ENCODE results near the gene WNT8A.

Gene WNT8A

GRCh38 chr5:138092301-138092700 is 8.5 kb downstream of the WNT8A start:
- DNase-seq = no peak

DNA sequence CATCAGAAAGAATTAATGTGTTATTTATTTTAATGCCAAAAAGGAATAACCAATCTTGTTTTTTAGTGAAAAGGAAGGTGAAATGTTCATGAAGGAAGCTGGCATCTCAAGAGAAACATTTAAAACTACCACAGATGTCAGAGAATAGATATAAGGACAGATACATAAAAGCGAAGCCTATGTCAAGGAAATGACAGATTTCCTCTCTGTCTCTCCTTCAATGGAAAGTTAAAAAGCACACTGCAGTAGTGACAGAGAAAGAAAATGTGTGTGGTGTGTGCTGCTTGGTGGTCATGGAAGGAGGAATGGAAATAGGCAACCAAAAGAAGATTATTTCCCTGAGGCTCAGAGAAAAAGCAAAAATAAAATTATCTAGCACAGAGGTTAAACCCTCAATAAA is 9.2 kb downstream of the WNT8A start:
- no peak for DNase-seq

DNA sequence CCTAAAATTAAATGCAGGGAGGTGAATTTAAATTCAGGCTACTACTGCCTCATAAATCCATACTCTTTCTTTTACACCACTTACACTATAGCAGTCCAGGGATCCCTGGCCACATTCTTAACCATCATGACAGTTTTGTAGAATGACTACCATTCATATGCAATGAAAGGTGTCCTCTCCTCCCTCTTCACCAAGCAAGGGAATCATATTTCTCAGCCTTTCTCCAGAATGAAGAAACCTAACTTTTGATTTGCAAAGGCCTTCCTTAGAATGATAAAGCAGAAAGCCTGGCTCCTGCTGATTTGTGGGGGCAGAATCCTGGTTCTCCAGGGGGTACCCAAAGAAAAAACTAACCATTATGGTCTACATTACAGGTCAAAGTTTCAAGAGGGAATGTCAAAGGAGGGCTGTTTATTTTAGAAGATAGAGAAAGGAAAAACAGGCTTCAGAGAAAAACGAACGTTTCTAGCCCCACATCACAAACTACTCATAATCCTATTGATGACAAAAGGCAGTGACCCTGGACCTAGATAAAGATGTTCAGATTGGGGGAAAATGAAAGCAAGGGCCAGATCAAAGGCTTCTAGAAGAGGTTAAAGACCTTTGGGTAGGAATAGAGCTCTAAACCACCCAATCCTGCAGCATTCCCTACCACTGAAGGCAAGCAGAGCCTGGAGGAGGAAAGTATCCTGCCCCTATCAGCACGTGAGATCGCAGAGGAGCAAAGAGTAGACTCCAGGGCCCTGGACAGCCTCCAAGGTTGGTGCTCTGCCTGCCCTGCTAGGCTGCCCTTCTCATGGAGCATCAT is 11.5 kb downstream of the WNT8A start:
- DNase-seq = no peak

DNA sequence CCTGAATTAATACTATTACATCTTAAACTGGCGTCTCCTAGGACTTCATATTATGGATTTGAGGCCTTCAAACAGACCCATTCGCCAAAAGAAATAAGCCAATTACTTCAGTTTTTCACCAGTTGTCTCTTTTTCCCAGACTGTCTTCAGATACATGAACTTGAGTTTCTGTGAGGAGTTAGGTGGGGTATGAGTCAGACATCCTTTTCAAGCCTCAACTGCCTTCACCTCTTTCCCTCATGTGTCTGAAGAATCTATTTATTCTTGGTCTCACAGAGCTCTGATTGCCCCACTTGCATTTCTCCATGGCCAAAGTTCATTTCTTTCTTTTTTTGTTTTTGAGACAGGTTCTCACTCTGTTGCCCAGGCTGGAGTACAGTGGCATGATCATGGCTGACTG is 12.5 kb downstream of the WNT8A start:
- DNase-seq = no peak

DNA sequence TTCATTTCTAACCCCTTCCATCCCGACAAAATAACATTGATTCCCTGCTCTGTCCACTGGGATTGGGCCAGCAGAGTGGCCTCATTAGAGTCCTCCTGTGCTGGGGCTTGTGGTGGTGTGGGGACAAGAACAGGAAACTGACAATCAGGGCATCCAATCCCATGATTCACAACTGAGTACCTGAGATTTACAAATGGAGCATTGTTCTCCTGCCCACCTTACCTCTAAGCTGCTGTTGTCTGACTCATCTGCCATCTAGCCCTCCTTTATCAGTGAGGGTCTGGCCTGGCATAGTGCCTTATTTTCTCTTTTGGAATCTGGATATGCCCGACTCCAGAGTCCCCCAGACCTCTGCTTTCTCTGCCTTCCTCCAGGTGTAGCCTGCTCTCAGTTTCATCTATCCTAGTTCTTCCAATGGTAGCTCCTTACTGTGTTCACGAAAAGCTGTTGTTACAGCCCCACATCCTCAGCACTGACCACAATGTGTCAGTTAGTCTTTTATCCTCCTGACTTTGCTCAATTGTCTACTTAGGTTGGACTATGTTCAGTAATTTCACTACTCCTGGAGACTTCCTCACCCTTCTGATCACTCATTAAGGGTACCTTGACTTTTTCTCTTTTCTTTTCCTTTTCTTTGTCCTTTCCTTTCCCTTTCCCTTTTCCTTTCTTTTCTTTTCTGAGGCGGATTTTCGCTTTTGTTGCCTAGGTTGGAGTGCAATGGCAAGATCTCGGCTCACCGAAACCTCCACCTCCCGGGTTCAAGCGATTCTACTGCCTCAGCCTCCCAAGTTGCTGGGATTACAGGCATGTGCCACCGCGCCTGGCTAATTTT is 13.4 kb downstream of the WNT8A start:
- no peak for DNase-seq

GRCh38 chr5:138102454-138103318 is 18.9 kb downstream of the WNT8A start:
- no peak for DNase-seq

DNA sequence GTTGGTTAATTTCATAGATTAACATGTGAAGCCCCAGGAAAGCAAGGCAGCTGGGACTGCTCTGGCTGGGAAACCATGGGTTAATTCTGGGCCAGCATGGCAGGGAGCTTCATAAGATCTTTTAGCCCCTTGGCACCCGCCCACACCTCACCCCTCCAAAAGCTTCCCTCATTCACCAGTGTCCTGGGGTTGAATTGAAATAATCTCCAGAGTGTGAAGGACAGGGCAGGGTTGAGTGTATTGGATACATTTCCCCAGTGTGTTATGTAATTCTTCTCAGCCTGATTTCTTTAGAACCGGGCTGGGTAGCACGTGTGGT is 19.4 kb downstream of the WNT8A start:
- DNase-seq = no peak

GRCh38 chr5:138105709-138106108 is 21.9 kb downstream of the WNT8A start:
- DNase-seq = no peak

DNA sequence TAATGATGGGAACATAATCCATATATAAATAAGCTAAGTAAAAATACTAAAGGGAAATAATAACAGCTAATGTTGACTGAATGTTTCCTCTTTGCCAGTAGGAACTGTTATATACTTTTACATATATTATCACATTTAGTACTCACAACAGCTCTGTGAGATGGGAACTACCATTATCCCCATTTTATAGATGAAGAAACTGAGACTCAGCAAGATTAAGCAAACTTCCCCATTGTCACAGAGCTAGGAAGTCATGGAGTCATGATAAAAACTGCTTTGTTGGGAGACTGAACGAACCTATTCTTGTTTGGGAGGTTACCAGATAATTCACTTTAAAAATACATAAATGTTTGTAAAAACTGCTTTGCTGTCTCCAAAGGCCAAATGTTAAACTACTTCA is 23.4 kb downstream of the WNT8A start:
- DNase-seq = no peak

- DNase-seq = no peak
Observed at GRCh38 chr5:138109463-138110265, 25.8 kb downstream of the WNT8A start.

DNA sequence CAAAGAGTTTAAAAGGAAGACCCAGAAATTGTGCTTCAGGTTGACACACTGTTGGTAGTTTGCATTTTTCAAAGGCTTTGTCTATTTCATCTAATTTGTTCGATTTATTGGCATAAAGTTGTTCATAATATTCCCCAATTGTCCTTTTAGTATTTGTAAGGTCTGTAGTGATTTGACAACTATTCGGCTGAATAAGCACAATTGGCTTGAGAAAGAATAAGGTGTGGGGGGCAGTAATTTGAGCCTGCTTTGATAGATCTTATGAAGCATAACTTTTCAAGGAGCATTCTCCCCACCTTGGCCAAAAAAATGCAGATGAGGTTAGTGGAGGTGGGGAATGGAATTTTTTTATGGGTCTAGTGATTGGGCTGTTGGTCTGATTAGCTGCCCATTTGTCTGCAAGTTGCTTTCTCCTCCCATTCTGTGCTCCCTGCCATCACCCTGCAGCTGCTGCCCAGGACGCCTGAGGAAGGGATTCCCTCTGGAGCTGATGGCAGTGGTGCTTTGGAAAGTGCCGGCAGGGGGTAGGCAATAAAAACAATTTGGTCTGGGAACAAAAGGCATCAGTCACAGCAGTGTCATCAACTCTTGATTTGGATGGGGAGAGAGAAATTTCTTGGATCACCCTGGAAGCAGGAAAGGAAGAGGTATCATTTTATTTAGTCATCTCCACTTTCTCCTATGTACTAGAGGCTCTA is 26.6 kb downstream of the WNT8A start:
- DNase-seq = no peak

- no peak for DNase-seq
Observed at GRCh38 chr5:138111181-138111580, 27.3 kb downstream of the WNT8A start.

- no peak for DNase-seq
Observed at GRCh38 chr5:138111937-138112336, 28.1 kb downstream of the WNT8A start.

DNA sequence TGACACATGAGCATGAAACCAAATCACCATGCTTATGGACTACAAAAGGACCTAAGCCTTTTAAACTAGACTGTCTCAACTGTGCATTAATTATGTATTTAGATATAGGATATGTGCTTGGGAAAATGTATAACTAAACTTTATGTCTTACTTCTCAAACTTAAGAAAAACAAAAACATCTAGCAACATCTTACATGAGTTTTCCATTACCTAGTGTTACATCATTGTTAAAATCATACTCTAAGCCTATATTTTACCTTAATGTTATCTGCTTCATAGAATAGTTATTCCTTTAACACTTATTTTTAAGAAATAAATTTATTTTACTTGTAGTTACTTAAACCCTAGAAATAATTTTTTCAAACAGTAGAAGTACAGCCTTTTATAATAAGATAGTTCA is 31.4 kb downstream of the WNT8A start:
- no peak for DNase-seq

GRCh38 chr5:138128334-138128733 is 44.5 kb downstream of the WNT8A start:
- DNase-seq = no peak

- no peak for DNase-seq
Observed at GRCh38 chr5:138129347-138129746, 45.5 kb downstream of the WNT8A start.

DNA sequence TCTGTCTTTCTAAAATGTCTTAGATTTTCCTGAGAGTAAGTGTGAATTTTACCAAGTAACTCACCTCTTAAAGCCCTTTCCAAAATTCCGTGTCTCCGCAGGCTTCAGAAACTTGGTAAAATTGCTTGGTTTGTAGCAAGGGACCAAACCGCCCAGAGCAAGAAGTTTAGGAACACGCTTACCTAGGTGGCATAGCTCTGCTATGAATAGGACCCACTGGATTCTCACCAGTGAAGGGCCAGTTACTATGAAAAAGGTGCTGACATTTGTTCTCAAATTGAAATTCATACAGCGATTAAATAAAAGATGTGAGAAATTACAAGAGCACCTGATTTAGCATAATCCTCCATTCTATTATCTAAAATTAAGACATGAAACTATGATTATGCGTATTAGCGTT is 48.7 kb downstream of the WNT8A start:
- no peak for DNase-seq

DNA sequence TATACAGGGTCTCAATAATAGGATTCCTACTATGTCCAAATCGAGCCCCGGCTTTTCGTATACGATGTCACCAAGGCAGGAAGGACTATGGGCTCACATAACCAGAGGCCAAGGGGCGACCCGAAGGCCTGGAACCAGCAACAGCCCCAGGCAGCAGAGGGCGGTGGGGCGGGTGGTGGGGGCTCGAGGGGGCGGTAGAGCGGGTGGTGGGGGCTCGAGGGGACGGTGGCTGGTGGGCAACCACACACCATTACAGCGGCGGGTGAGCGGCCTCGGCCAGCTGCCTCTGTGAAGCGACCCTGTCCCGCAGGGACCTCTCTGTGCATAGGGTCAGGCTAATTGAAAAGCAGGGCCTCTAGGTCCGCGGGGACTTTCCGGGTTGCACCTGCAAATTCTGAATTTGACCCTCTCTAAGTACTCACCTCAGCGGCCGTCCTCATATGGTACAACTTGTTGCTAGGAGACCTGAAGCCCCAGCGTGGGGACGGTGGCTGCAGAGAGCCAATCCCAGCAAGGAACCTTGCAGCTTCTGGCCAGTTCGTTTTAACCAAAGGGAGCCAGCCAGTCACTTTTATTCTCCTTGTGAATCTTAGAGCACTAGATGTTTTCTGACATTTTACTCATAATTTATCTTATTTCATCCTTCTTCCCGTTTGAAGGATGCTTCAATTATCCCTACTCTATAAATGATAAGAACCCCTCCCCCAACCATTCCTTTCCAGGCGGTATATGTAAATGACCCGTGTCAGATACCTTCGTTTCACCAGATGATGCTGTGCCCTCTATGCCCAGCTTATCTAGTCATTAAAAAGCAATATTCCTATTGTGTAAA is 55.3 kb downstream of the WNT8A start, which contains the start of gene NME5:
Gene NME5, minus strand, starts transcription at position 480 of the 832 bp plus-strand sequence. CDS start 648 bp downstream, outside the sequence.
- peak; percentile 31 for DNase-seq

- no peak for DNase-seq
Observed at GRCh38 chr5:138139781-138140090, 55.9 kb downstream of the WNT8A start.

GRCh38 chr5:138140268-138140667 is 56.4 kb downstream of the WNT8A start:
- no peak for DNase-seq
